T47D (cell line): ENCODE results near the gene LOXL4.

Source experiments
- DNase-seq, 2 experiments: peaks; one replicate each; pipeline versions ENCODE4 v3.0.0 to v3.0.0-alpha.2; 2011 to 2012; ENCODE audit warnings: low read depth in 1 of 2, low spot score in 1 of 2
- JUND ChIP-seq: IDR thresholded peaks from 2 replicates; pipeline ENCODE4 v1.6.1; 2012; ENCODE audit warnings: low read depth
- in situ Hi-C: cut with HindIII; loops from 2 replicates; pipeline ENCODE4 v1.10.0; 2016; ENCODE audit warnings: low sequenced_read_pairs, low pct_unique_long_range_greater_than_20kb

The LOXL4 gene

GRCh38 chr10:98256692-98257091 is 11.3 kb downstream of the LOXL4 start:
- no peak for TF ChIP-seq JUND
- no peak for DNase-seq
- in situ Hi-C loops = no loop called here

DNA sequence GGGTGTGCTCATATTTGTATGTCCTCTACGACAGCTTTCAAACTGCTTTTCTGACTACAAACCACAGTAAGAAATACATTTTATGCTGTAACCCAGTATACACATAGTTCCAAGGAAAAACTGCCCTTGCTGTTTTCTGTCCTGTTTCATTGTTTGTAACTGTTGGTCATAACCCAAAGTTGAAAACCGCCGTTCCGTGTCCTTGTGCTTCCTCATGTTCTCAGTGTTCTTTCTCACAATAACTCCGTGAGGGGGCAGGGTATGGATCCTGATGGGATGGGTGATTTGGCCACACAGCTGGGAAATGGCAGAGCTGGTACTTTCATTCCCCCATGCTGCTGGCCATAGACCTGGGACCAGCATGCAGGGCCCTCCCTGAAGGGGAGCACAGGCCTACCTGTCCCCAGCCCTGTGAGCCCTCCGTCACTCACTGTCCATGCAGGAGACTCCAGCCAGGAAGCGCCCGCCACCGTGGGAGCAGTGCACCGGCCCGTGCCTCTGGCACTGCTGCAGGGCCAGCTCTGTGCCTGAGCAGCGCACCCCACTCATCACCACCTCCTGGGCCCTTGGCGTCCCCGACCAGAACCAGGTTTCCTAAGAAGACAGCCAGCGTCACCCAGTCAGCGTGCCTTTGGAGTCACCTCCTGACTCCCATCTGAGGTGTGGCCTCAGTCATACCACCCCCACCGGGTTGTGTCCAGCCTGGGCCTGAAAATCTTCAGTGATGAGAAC is 12.7 kb downstream of the LOXL4 start:
- no peak for DNase-seq
- no peak for TF ChIP-seq JUND
- in situ Hi-C loops = no loop called here

DNA sequence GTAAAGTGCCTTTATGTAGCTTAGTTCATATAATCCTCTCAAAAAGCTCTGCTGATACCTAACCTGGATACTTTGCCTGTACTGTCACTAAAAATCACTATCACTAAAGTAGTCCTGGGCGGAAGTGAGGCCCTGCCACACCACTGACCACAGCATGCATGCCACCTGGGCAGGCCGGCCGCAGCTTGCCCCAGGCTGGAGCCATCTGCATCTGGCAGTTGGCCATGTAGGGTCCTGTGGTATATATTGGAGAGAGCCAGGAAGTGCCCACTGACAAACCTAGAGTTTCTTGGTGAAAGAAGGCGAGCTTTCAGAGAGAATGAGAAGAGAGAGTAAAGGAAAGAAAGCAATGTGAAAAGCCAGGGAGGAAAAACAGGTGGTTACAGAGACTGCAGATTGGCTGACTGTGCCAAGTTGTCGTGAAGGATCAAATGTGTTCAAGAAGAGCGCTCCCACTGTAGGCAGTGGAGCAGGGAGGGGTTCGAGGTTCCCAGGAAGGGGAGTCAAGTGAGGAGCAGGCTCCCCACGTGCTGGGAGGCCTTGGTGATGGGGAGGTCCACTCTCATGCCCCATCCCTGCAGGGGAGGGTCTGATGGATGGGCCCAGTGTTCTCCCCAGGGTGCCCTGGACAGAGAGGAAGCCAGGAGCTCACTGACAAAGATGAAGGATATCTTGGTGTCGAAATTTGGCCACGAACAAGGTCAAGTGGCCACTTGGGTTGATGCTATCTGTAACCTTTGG is 13.6 kb downstream of the LOXL4 start:
- DNase-seq = no peak
- in situ Hi-C loops = no loop called here

GRCh38 chr10:98253499-98253898 is 14.5 kb downstream of the LOXL4 start:
- TF ChIP-seq JUND = no peak
- DNase-seq = no peak
- in situ Hi-C loops = no loop called here

More for the DNA sequence above, 13.6 kb downstream of the LOXL4 start:
- TF ChIP-seq JUND = no peak

- TF ChIP-seq JUND = no peak
- no peak for DNase-seq
- in situ Hi-C loops = no loop called here
These were observed 15.5 kb downstream of the LOXL4 start for GRCh38 chr10:98252464-98252863.

DNA sequence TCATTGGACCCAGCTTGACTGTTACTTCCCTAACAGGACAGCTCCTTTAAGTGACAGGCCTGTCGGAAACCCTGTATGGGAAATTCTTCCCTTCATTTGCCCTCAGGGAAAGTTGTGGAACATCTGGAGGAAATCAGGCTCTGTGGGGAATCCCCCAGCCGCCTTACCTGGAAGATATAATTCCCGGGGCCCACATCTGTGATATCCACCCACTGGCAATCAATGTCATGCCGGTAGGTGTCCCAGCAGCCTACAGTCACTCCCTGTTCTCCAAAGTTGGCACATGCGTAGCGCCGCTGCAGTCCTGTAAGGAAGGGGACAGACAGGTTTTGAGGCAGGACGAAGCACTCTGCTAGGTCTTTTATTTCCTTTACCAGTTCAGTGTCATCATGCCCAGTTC is 16.6 kb downstream of the LOXL4 start:
- TF ChIP-seq JUND = no peak
- in situ Hi-C loops = no loop called here
- no peak for DNase-seq

GRCh38 chr10:98249134-98249533 is 18.9 kb downstream of the LOXL4 start:
- in situ Hi-C loops = no loop called here
- no peak for DNase-seq
- no peak for TF ChIP-seq JUND

DNA sequence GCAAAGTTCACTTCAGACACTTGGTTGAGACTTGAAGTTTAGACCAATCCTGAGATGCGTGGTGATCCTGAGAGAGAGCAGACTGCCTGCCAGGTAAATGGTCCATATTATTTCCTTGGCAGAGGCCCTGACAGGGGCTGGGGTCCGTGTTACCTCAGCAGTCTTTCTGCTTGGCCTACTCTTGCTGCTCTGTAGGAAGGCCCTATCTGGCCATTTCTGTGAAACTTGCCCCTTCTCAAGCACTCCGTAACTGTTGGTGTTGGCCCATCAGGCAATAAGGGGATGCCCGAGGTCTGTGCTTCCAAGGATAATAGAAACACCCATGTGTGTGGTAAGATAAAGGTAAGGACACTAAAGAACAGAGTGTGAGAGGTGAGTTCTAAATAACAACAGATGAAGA is 20.0 kb downstream of the LOXL4 start:
- no peak for DNase-seq
- in situ Hi-C loops = no loop called here

DNA sequence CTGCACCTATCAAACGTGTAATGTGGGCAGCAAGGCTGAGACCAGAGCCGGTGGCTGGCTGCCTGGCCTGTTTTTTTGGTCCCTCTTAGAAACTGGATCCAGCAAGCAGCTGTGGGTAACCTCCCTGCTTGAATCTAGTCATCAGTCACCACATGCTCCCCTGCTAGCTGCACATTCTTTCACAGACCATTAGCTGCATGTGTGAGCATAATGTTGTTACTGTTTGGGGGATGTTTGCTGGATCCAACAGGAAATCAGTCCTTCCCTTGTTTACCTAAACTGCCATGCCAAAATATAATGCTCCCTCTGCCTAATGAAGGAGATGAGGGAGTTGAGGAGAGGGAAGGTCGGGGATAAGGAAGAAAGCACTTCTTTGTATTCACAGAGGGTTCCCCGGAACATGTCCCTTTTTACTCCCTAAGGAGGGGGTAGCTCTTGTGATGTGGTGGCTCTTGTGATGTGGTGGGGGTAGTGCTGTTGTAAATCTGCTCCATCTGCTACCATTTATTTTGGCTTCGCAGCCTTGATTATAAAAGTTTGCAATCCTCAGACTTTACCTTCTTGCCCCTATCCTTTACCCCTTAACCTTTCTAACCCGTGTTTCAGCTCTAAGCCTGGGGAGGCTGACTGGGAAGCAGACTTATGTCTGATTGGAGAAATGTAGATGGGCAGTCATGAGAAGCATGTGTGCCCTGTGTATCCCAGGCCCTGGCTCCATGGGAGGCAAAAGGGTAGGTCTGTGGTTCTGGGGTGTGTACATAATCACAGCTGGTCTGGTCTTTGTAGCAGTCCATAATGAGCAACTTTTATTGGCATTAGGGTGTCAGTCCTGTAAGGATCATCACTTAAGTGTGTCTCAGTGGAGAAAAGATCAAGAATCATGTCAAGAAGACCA is 20.8 kb downstream of the LOXL4 start:
- no peak for TF ChIP-seq JUND
- DNase-seq = no peak
- in situ Hi-C loops = no loop called here

More for the DNA sequence above, 20.0 kb downstream of the LOXL4 start:
- TF ChIP-seq JUND = no peak

DNA sequence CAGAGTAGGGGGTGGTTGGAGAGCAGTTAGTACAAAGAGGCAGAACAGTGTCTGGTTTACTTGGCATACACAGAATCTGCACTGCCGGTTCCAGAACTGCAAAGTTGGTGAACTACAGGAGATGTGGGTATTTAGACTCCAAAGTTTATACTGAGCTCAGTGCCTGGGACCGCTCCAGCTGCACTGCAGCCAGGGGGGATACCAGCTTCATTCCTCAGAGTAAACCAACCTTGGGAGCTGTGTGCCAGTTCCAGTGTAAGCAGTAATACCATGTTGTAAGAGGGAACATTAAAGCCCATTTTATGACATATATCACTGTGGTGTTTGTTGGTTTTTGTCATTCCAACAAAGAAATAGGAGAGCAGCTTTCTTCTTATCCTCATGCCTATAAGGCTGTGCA is 23.4 kb downstream of the LOXL4 start:
- DNase-seq = no peak
- in situ Hi-C loops = no loop called here
- no peak for TF ChIP-seq JUND

- in situ Hi-C loops = no loop called here
- no peak for DNase-seq
- no peak for TF ChIP-seq JUND
These were observed 23.9 kb downstream of the LOXL4 start for GRCh38 chr10:98244141-98244540.

- no peak for TF ChIP-seq JUND
- in situ Hi-C loops = no loop called here
- peak; percentile 39 for DNase-seq
These were observed 25.2 kb downstream of the LOXL4 start for GRCh38 chr10:98242823-98243222.
